IPS-NIHi11 (cell line): ENCODE data around the gene THAP10.
"Not testable (repeated sequence)": the region's sequence is repeated elsewhere in the genome, so short reads cannot be mapped to it uniquely, and the experiment has no call there.

ENCODE experiments used
- DNase-seq: peaks from one replicate; pipeline ENCODE4 v3.0.0; 2012; ENCODE audit warnings: mixed read lengths, low spot score

The THAP10 gene

DNA sequence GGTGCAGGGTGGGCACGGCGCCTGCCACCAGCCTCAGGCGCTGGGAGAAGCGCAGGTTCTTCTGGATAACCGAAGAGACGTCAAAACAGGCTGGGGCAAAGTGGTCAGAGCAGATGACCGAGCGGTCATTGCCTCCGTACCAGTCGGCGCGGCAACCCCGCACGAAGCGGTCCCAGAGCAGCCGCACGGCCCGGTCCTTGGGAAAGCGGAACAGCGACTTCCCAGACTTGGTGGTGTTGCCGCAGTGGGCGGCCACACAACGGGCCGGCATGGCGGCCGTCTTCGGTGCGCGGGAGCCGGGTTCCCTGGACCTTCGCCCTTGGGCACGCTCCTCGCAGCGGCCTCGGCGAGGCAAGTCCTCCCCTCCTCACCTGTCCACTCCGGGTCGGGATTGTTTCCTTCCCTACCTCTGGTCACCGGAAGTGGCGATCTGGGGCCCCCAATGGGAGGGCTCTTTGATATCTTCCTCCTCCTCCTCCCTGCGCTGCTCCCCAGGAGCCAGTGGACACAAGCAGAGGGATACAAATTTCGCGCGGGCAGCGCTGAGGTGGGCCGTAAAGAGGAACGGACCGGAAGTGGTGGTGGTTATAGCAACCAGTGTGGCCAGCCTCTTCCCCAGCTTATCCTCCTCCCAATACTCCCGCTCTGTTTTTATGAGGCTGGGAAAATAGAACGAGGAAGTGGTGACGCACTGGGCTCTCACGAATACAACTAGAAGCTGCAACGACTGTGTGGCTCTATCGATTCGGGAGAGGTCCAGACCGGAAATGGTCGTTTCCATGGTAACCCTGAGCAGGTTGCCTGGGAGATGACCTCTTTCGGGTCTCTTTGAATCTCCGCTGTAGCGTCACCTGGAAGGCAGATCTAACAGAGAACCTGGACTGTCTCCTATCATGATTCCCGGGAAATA lies at the start of gene THAP10, which contains the start of gene LRRC49:
Gene THAP10, minus strand, starts transcription at position 432 of the 910 bp plus-strand sequence. Its CDS starts 161 bp downstream, at position 271.
Gene LRRC49, plus strand, starts transcription at position 825 of the 910 bp plus-strand sequence. Its CDS starts 69 bp downstream, at position 894.
- peak; percentile 84 for DNase-seq

DNA sequence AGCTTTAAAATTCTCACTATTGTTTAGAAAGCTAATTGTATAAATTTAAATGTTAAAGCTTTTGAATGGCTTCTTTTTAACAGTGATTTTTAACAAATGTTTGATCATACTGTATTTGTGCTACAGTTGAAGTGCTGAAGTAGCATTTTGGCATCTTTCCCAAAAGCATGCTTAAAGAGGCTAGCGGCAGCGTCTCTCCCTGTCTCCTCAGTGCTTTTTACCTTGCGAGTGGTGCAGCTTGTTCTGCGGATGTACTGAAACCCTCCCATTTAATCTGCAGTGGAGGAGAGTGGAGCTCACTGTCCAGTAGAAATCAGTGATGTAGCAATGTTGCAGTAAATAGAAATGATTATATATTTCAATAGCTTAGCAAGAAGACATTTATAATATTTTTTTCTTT lies 44.1 kb upstream of the THAP10 start:
- DNase-seq, result no peak

GRCh38 chr15:70935631-70936030 lies 43.4 kb upstream of the THAP10 start:
- DNase-seq, result peak; percentile 14

DNA sequence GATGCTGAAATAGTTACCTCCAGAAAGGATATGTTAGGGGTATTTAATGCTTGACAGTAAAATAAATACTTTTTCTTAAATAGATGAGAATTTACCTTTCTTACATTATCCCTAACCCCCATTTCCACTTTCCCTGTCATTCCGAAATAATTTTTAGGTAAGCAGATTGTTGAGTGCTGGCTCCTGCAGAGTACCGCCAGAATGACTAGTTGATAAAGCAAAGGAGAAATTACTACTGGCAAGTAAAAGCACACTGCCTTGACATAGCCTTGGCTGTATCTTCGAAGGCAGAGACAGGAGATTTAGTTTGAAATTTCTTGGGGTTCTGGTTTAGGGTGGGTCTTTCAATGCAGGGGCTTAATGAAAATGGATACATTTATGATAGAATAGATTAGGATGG lies 41.2 kb upstream of the THAP10 start:
- no peak for DNase-seq

DNA sequence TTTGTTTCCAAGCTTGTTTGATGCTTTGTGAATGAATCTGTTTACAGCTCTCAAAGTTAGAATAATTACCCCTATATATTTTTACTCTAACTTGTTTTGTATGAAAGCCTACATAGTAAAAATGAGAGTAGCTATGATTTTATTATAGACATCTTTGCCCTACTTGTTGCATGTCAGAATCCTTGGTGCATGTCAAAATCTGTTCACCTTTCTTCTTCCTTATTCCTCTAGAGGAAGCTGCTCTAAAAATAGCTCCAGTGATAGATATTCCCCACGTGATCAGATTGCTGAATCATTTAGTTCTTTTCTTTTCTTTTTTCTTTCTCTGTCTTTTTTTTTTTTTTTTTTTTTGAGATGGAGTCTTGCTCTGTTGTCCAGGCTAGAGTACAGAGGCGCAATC lies 40.2 kb upstream of the THAP10 start:
- no peak for DNase-seq

DNA sequence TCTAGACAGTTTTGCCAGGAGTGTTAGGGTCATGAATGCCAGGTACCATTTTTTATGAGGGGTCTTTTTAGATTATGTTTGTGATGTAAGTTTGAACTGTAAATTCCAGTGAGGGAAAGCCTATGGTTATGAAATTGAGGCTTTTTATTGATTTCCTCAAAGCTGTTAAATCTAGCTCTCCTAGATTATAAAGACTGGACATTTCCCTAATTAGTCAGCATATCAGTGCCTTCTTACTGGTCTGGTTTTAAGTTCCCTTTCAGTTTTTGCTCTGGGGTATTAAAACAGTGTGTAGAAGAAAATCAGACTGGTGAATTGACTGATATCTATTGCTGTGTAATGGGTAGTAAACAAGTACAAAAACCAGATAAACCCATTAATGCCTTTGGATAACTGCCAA lies 39.6 kb upstream of the THAP10 start:
- no peak for DNase-seq

DNA sequence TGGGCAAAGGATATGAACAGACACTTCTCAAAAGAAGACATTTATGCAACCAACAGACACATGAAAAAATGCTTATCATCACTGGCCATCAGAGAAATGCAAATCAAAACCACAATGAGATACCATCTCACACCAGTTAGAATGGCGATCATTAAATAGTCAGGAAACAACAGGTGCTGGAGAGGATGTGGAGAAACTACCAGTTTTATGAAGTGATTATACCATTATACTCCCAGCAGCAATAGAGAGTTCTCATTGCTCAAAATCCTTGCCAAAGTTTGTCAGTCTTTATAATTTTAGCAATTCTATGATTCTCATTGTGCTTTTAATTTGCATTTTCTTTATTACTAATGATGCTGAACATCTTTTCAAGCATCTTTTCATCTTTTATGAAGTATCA lies 34.7 kb upstream of the THAP10 start:
- DNase-seq, result not testable (repeated sequence)

- no peak for DNase-seq
These were observed 31.3 kb upstream of the THAP10 start for GRCh38 chr15:70923311-70924080.

DNA sequence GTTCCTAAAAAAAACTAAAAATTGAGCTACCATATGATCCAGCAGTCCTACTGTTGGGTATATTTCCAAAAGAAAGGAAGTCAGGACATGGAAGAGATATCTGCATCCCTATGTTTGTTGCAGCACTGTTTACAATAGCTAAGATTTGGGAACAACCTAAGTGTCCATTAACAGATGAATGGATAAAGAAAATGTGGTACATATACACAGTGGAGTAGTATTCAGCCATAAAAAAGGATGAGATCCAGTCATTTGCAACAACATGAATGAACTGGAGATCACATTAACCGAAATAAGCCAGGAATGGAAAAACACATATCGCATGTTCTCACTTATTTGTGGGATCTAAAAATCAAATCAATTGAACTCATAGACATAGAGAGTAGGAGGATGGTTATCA lies 29.9 kb upstream of the THAP10 start:
- DNase-seq, result no peak

GRCh38 chr15:70920981-70921696 lies 28.9 kb upstream of the THAP10 start:
- DNase-seq, result no peak

DNA sequence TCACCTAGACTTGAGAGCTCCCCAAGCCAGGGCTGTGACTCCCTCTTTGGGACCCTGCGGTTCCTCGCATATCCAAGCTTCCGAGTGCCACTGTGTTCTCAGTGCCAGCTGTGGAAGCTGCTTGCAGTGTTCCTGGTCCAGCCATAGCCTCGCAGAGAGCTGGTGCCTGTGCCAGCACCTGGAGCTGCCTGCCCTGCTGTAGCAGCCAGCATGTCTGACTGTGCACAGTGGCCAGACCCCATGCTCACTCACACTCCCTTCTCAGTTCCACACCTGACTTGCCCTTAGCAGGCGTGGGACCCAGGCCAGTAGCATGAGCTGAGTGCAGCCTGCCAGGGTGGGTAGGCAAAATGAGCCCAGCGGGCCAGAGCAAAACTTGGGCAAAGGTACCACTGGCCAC lies 25.7 kb upstream of the THAP10 start:
- no peak for DNase-seq

- no peak for DNase-seq
These were observed 24.3 kb upstream of the THAP10 start for GRCh38 chr15:70916531-70916930.

DNA sequence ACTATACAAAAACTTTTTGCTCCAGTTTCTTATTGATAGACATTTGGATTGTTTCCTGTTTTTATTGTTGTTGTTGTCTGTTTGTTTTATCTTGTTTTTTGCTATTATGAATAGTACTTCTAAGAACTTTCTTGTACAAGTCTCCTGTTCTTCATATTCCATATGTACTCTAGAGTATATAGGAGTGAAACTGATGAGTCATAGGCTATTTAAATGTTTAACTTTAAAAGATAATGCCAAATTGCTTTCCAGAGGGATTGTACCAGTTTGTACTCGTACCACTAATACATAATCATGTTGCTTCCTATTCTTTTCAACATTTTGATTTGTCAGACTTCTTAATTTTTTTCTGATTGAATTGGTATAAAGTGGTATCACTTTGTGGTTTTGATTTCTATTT lies 20.0 kb upstream of the THAP10 start:
- no peak for DNase-seq

GRCh38 chr15:70910958-70911357 lies 18.7 kb upstream of the THAP10 start:
- DNase-seq, result no peak

- peak; percentile 16 for DNase-seq
These were observed 15.7 kb upstream of the THAP10 start for GRCh38 chr15:70907784-70908471.

- DNase-seq, result no peak
These were observed 14.6 kb upstream of the THAP10 start for GRCh38 chr15:70906842-70907241.

DNA sequence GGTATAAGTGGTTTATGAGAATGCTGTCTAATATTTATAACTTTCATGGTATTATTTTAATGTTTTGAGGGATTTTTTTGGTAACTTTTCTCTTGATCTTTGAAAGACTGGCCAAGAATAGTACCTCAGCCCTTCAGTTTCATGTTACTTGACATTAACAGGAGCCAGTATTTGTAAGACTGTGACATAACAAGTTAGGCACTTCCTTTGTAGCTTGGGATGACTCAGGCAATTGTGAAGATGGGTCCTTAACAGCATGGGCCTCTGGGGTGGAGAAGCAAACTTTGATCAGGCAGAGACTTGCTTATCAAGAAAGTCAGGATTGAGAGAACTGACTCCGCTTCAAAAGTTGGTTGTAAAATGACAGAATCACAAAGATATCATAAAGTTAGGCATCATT lies 9.9 kb upstream of the THAP10 start:
- no peak for DNase-seq

GRCh38 chr15:70892912-70893560 lies 803 bp upstream of the THAP10 start:
- peak; percentile 16 for DNase-seq

DNA sequence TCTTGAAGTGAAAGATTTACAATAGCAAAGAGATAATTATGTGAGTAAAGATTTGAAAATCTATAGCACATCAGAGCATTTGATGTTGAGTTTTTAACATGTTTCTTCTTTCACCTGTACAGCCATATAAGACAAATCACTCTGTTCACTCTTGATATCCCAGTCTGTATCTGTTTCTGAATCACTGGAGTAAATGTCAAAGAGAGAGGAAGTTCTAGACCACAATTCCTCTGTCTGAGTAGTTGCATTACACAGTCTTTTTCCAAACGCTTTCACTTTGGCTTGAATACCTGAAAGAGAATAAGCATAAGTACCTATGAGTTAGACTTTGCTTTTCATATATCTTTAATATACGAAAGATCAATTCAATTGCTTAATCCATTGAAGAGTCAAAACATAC lies 9.9 kb downstream of the THAP10 start:
- DNase-seq, result no peak

GRCh38 chr15:70880781-70881180 lies 11.5 kb downstream of the THAP10 start:
- no peak for DNase-seq

GRCh38 chr15:70879401-70879800 lies 12.8 kb downstream of the THAP10 start:
- no peak for DNase-seq
